H9 (cell line): ENCODE results near the gene FBRSL1. TPM values are rescaled to one million over a fixed set of nuclear protein-coding genes. Genes with fewer than 3 reads are reported as not detected.

ENCODE experiments used
- DNase-seq: peaks from one replicate; pipeline ENCODE4 v3.0.0-alpha.2; 2017
- H2AFZ ChIP-seq: one replicate; pipeline ENCODE4 v1.6.1; 2013; ENCODE audit warnings: mild to moderate bottlenecking, low read length, control low read depth, moderate library complexity
- H2AK5ac ChIP-seq: 2 replicates; pipeline ENCODE4 v1.6.1; 2013; ENCODE audit warnings: low read length, control low read depth, mixed read lengths; ENCODE audit not compliant: insufficient read length
- H2BK120ac ChIP-seq: one replicate; pipeline ENCODE4 v1.6.1; 2013; ENCODE audit warnings: low read depth, mild to moderate bottlenecking, low read length, control low read depth, inconsistent platforms; ENCODE audit not compliant: poor library complexity, severe bottlenecking
- H2BK12ac ChIP-seq: 2 replicates; pipeline ENCODE4 v1.6.1; 2013; ENCODE audit warnings: low read length, control low read depth, mixed read lengths, low read depth; ENCODE audit not compliant: insufficient read length
- H2BK15ac ChIP-seq: 2 replicates; pipeline ENCODE4 v1.6.1; 2013; ENCODE audit warnings: low read depth, low read length, control low read depth
- H2BK20ac ChIP-seq: one replicate; pipeline ENCODE4 v1.6.1; 2013; ENCODE audit warnings: low read depth, mild to moderate bottlenecking, low read length, control low read depth, inconsistent platforms; ENCODE audit not compliant: poor library complexity, severe bottlenecking
- H2BK5ac ChIP-seq: 2 replicates; pipeline ENCODE4 v1.6.1; 2013; ENCODE audit warnings: low read length, control low read depth, mixed read lengths; ENCODE audit not compliant: insufficient read length
- H3K14ac ChIP-seq: 2 replicates; pipeline ENCODE4 v1.6.1; 2013; ENCODE audit warnings: low read length, control low read depth; ENCODE audit not compliant: insufficient read depth
- H3K18ac ChIP-seq: 2 replicates; pipeline ENCODE4 v1.6.1; 2013; ENCODE audit warnings: low read depth, mild to moderate bottlenecking, mixed read lengths, low read length, control low read depth; ENCODE audit not compliant: insufficient read length
- H3K23ac ChIP-seq: 2 replicates; pipeline ENCODE4 v1.6.1; 2013; ENCODE audit warnings: low read length, control low read depth, mixed read lengths, low read depth; ENCODE audit not compliant: insufficient read length
- H3K23me2 ChIP-seq: 2 replicates; pipeline ENCODE4 v1.6.1; 2013; ENCODE audit warnings: low read depth, mild to moderate bottlenecking, mixed read lengths, low read length, control low read depth; ENCODE audit not compliant: insufficient read length, poor library complexity, severe bottlenecking
- H3K27ac ChIP-seq: 2 replicates; pipeline ENCODE4 v1.5.1; 2013; ENCODE audit warnings: low read length, control low read depth, mixed read lengths, low read depth; ENCODE audit not compliant: insufficient read length
- H3K27me3 ChIP-seq: 2 replicates; pipeline ENCODE4 v1.6.1; 2013; ENCODE audit warnings: low read length, control low read depth, inconsistent platforms; ENCODE audit not compliant: insufficient read depth
- H3K4ac ChIP-seq: 2 replicates; pipeline ENCODE4 v1.6.1; 2013; ENCODE audit warnings: low read depth, mild to moderate bottlenecking, control low read depth, inconsistent platforms, low read length, moderate library complexity
- H3K4me1 ChIP-seq: 2 replicates; pipeline ENCODE4 v1.6.1; 2013; ENCODE audit warnings: low read length, control low read depth, inconsistent platforms; ENCODE audit not compliant: insufficient read depth
- H3K4me2 ChIP-seq: 2 replicates; pipeline ENCODE4 v1.6.1; 2013; ENCODE audit warnings: low read length, control low read depth, mixed read lengths; ENCODE audit not compliant: insufficient read length, insufficient read depth
- H3K56ac ChIP-seq: 2 replicates; pipeline ENCODE4 v1.6.1; 2013; ENCODE audit warnings: low read depth, mild to moderate bottlenecking, mixed read lengths, low read length, control low read depth; ENCODE audit not compliant: insufficient read length
- H3K79me1 ChIP-seq: 2 replicates; pipeline ENCODE4 v1.6.1; 2013; ENCODE audit warnings: low read depth, mild to moderate bottlenecking, moderate library complexity, low read length, control low read depth, inconsistent platforms; ENCODE audit not compliant: insufficient read depth, poor library complexity, severe bottlenecking
- H3K79me2 ChIP-seq: 2 replicates; pipeline ENCODE4 v1.6.1; 2013; ENCODE audit warnings: low read length, control low read depth, inconsistent platforms; ENCODE audit not compliant: insufficient read depth
- H3K9ac ChIP-seq: 2 replicates; pipeline ENCODE4 v1.6.1; 2013; ENCODE audit warnings: low read length, control low read depth, mixed read lengths; ENCODE audit not compliant: insufficient read length; ENCODE audit errors: extremely low read depth
- H3K9me3 ChIP-seq: one replicate; pipeline ENCODE4 v1.6.1; 2013; ENCODE audit warnings: low read depth, low read length, inconsistent platforms; ENCODE audit not compliant: control insufficient read depth
- H3T11ph ChIP-seq: one replicate; pipeline ENCODE4 v1.6.1; 2013; ENCODE audit warnings: mild to moderate bottlenecking, low read length, control low read depth, inconsistent platforms
- H4K20me1 ChIP-seq: one replicate; pipeline ENCODE4 v1.6.1; 2013; ENCODE audit not compliant: control insufficient read depth, insufficient read length, insufficient read depth
- H4K5ac ChIP-seq: 2 replicates; pipeline ENCODE4 v1.6.1; 2013; ENCODE audit warnings: low read depth, mild to moderate bottlenecking, mixed read lengths, low read length, control low read depth; ENCODE audit not compliant: insufficient read length
- H4K8ac ChIP-seq: replicated peaks from 2 replicates; pipeline ENCODE4 v1.6.1; 2013; ENCODE audit warnings: low read length, control low read depth, mixed read lengths, low read depth; ENCODE audit not compliant: insufficient read length
- H4K91ac ChIP-seq: 2 replicates; pipeline ENCODE4 v1.6.1; 2013; ENCODE audit warnings: low read depth, mild to moderate bottlenecking, moderate library complexity, mixed read lengths, low read length, control low read depth; ENCODE audit not compliant: insufficient read length
- H3K27ac Mint-ChIP-seq, 3 experiments: 2 replicates in 2 of 3; 3 replicates in 1 of 3; pipeline ENCODE4 v1.8.0; 2020 to 2021; ENCODE audit warnings: mixed read lengths in 3 of 3, mild to moderate bottlenecking in 1 of 3, moderate library complexity in 1 of 3
- H3K27me3 Mint-ChIP-seq: 2 replicates; pipeline ENCODE4 v1.8.0; 2021; ENCODE audit warnings: low read depth, mild to moderate bottlenecking, moderate library complexity, mixed read lengths
- H3K36me3 Mint-ChIP-seq, 3 experiments: 2 replicates in 2 of 3; 3 replicates in 1 of 3; pipeline ENCODE4 v1.8.0; 2020 to 2021; ENCODE audit warnings: low read depth in 3 of 3, mixed read lengths in 3 of 3; ENCODE audit not compliant: insufficient read depth in 1 of 3
- H3K4me1 Mint-ChIP-seq, 2 experiments: 2 replicates each; pipeline ENCODE4 v1.8.0; 2020; ENCODE audit warnings: mixed read lengths in 2 of 2
- H3K4me3 Mint-ChIP-seq, 2 experiments: 2 replicates in 1 of 2; 3 replicates in 1 of 2; pipeline ENCODE4 v1.8.0; 2020 to 2021; ENCODE audit warnings: mild to moderate bottlenecking in 2 of 2, mixed read lengths in 2 of 2, moderate library complexity in 1 of 2
- H3K9me3 Mint-ChIP-seq, 2 experiments: 2 replicates in 1 of 2; 3 replicates in 1 of 2; pipeline ENCODE4 v1.8.0; 2020; ENCODE audit warnings: mild to moderate bottlenecking in 2 of 2, mixed read lengths in 2 of 2, moderate library complexity in 1 of 2
- WGBS: extraction: QIAGEN DNeasy Blood & Tissue Kit; methylation state at CpG from one replicate; pipeline ENCODE4 v1.1.7; 2013; ENCODE audit warnings: missing lambda C conversion rate, low lambda C conversion rate, mixed read lengths; ENCODE audit not compliant: insufficient read length; ENCODE audit errors: extremely low coverage; 5-methylcytosine and 5-hydroxymethylcytosine counted together
- total RNA-seq: library from RNA; stranded (reverse); gene quantifications from 2 replicates; pipeline ENCODE4 v1.2.1, GENCODE V29; 2021
- TF ChIP-seq, protein P1 (sequence below): fragments of 200-600 bp; sonication (generic); conservative IDR thresholded peaks from 3 replicates; pipeline ENCODE4 v1.8.0; 2021; ENCODE audit warnings: antibody characterized with exemption, mild to moderate bottlenecking

Gene FBRSL1
- total RNA-seq, 1 experiment from 2014 or later = 90.8 TPM

- no peaks in the 10 kb centered on the region for H3K79me2 ChIP-seq
- peaks cover 29% of the 10 kb centered on the region; the same call in 1 of the 2 replicates for H3K27me3 ChIP-seq
- no peak overlapping the region for H2AK5ac ChIP-seq
- no CpG with 5 or more reads among the region's 23 CpGs for WGBS
- H4K20me1 ChIP-seq = no peaks in the 10 kb centered on the region
- TF ChIP-seq, protein P1, sequence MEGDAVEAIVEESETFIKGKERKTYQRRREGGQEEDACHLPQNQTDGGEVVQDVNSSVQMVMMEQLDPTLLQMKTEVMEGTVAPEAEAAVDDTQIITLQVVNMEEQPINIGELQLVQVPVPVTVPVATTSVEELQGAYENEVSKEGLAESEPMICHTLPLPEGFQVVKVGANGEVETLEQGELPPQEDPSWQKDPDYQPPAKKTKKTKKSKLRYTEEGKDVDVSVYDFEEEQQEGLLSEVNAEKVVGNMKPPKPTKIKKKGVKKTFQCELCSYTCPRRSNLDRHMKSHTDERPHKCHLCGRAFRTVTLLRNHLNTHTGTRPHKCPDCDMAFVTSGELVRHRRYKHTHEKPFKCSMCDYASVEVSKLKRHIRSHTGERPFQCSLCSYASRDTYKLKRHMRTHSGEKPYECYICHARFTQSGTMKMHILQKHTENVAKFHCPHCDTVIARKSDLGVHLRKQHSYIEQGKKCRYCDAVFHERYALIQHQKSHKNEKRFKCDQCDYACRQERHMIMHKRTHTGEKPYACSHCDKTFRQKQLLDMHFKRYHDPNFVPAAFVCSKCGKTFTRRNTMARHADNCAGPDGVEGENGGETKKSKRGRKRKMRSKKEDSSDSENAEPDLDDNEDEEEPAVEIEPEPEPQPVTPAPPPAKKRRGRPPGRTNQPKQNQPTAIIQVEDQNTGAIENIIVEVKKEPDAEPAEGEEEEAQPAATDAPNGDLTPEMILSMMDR = no peak
- H3K79me1 ChIP-seq = no peaks in the 10 kb centered on the region
- no peaks in the 10 kb centered on the region for H3K4me1 Mint-ChIP-seq
- H2BK20ac ChIP-seq = no peak overlapping the region
- no peak overlapping the region for H3K4me2 ChIP-seq
- no peak overlapping the region for H2AFZ ChIP-seq
- H3K4me3 Mint-ChIP-seq = no peak overlapping the region
- H3K23ac ChIP-seq = no peak overlapping the region
- H3K27ac Mint-ChIP-seq = no peak overlapping the region
- H3K9ac ChIP-seq = no peak overlapping the region
- no peak overlapping the region for H4K5ac ChIP-seq
- H3K9me3 ChIP-seq = peaks cover 25% of the 10 kb centered on the region
- H3K18ac ChIP-seq = no peak overlapping the region
- H3K27ac ChIP-seq = no peak overlapping the region
- no peak overlapping the region for H2BK15ac ChIP-seq
- H2BK120ac ChIP-seq = no peak overlapping the region
- no peak overlapping the region for H2BK5ac ChIP-seq
- no peak overlapping the region for H3T11ph ChIP-seq
- H3K9me3 Mint-ChIP-seq = peaks cover 27 to 33% of the 10 kb centered on the region in 2 experiments
- DNase-seq = no peak
- peaks cover 86% of the 10 kb centered on the region for H3K27me3 Mint-ChIP-seq
- no peak overlapping the region for H3K14ac ChIP-seq
- H4K91ac ChIP-seq = no peak overlapping the region
- no peaks in the 10 kb centered on the region for H3K4me1 ChIP-seq
- no peak overlapping the region for H4K8ac ChIP-seq
- peaks cover 18 to 28% (median 23%) of the 10 kb centered on the region in 3 experiments for H3K36me3 Mint-ChIP-seq
- no peak overlapping the region for H3K4ac ChIP-seq
- H3K23me2 ChIP-seq = no peaks in the 10 kb centered on the region
- H2BK12ac ChIP-seq = no peak overlapping the region
- H3K56ac ChIP-seq = no peak overlapping the region
These were observed 49.2 kb downstream of the FBRSL1 start for GRCh38 chr12:132539016-132539773.
